HG03439 (cell line): ENCODE results near the gene ZNF783.
"Not testable (repeated sequence)": the region's sequence is repeated elsewhere in the genome, so short reads cannot be mapped to it uniquely, and the experiment has no call there.

Experiments used
- ATAC-seq: cut with Tn5 transposase; IDR thresholded peaks from one replicate; pipeline ENCODE4 v1.9.1; 2021; ENCODE audit warnings: mild to moderate bottlenecking, moderate library complexity; ENCODE audit not compliant: unreplicated experiment

Gene ZNF783

DNA sequence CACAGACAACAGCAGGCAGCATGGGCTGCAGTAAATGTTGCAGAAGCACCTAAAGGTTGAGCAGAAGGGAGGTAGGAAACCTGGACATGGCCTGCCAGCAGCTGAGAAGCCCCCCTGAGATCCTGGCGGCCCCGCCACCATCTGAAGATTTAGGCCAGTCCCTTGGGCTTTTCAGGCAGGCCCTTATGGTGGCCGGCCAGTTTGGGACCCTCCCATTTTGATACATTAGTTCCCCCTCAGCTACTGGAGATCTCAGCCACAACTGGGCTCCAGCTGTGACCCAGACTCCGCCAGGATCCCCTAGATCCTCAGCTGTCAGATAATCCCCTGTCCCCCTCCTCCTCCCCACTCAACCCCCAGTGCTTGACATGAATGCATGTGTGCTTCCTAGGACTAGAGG, 34.4 kb downstream of the ZNF783 start:
- ATAC-seq = no peak

DNA sequence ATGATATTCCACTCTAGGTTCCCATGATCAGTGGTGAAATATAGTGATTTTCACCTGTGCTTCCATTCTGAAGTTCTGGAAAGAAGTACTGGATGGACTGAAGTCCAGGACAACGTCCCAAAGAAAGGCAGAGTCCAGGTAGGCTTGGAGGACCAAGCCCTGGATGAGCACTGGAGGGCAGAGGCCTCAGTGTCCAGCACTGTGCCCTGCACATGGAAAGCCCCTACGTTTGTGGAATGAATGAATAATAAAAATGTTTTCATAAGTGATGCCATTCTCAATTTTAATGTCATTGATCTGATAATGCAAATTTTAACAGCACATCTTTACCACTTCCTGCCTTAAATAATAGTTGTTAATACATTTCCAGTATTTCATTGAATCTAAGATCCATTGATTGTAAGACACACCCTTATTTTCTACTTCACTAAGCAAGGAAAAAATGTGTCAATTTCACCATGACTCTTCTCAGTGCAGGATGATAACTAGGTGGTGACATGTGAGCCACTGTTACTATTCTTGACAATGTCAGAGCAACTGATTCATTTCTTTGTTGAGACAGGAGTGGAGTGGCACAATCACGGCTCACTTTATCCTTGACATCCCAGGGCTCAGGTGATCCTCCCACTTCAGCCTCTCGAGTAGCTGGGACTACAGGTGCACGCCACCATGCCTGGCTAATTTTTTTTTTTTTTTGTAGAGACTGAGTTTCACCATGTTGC, 35.2 kb downstream of the ZNF783 start:
- ATAC-seq = no peak

DNA sequence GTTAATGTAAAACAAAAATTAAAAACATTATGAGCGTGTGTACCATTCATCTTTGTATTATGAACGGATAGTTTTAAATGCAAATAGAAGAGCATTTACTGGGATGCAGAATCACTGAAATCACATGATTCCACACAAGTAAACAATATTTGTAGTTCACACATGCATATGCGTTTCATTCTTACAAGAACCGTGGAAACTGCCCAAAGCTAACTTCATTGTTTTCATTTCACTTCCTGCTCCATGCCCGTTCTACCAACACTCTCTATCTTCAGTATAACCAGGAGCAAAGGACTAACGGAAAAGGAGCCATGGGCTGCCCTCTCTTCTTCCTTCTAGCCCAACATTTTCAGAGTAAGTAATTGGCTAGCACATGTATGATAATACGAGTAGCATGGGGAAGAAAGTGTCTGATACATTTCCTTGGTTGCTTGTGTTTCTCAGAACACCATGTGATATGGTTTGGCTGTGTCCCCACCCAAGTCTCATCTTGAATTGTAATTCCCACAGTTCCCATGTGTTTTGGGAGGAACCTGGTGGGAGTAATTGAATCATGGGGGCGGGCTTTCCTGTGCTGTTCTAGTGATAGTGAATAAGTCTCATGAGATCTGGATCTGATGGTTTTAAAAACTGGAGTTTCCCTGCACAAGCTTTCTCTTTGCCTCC, 38.8 kb downstream of the ZNF783 start:
- no peak for ATAC-seq

DNA sequence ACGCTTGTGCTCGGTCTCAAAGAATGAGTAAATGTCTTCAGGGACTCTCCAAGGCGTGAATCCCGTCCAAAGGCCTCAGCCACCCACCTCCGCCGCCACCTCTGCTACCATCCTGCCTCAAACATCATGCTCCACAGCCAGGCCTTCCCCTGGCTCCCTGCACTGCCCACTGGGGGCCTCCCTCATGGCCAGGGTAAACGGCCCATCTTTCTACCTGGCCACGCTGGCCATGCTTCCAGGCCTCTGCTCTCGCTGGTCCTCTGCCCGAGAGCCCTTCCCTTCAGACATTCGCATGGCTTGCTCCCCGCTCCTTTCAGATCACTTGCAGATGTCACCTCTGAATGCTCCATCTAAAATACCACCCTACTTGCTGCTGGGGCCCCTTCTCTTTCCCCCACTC, 40.2 kb downstream of the ZNF783 start:
- ATAC-seq = no peak

DNA sequence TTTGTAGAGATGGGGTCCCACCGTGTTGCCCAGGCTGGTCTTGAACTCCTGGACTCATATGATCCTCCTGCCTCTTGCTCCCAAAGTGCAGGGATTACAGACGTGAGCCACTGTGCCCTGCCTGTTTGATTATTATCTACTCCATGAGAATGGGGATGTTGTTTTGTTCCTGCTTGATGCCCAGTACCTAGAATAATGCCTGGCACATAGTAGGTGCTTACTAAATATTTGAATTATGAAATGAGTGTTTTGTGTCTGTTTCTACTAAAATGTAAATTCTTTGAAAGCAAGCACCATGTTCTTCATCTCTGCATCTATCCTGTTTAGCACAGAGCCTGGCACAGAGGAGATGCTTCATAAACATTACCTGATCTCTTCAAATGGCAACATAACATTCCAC, 40.9 kb downstream of the ZNF783 start:
- ATAC-seq = no peak

DNA sequence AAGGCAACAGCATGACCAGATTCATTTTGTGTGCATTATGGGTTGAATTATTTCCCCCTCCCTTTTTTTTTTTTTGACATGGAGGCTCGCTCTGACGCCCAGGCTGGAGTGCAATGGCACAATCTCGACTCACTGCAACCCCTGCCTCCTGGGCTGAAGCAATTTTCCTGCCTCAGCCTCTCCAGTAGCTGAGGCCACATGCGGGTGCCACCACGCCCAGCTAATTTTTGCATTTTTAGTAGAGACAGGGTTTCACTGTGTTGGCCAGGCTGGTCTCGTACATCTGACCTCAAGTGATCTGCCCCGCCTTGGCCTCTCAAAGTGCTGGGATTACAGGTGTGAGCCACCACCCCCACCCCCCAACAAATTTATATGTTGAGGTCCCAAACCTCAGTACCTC, 42.0 kb downstream of the ZNF783 start:
- ATAC-seq = no peak

DNA sequence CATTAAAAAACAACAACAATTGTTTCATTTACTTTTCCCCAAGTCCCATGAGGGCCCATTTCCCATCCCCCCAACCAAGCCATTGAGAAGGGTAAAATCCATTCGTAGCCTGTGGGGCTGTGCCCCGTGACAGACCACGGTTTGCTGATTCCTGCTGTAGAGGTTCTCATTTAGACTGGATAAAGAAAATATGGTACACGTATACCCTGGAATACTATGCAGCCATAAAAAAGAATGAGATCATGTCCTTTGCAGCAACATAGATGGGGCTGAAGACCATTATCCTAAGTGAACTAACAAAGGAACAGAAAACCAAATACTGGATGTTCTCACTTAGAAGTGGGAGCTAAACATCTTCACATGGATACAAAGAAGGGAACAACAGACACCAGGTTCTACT, 44.9 kb downstream of the ZNF783 start:
- ATAC-seq = no peak

DNA sequence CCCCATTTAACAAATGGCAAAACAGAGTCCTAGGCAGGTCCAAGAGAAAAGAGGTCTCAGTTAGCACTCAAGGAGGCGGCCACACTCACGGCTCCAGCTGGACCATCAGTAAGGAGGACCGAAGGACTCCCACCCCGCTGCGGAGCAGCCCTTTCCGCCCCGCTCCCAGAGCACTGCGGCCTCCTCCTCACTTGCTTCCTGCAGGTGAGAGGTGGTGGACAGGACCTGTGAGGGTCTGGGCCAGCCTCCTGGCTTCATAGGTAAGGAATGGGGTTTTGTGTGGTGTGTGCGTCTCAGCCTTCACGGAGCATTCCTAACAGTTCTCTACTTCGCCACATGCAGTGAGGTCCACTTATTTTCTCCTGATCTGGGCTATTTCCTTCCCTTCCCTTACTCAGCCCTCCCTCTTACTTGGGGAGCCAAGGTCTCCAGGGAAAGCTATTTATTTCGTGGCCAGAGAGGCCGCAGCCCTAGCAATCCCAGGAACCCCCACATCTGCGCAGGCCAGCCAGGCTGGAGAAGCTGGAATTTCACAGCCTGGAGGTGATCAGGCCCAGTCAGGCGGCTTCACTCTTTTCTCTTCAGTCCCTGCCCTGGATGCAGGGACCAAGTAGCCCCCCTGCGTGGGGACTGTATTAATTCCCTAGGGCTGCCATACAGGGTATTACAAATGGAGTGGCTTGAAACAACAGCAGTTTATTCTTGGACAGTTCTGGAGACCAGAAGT, 45.9 kb downstream of the ZNF783 start:
- no peak for ATAC-seq

DNA sequence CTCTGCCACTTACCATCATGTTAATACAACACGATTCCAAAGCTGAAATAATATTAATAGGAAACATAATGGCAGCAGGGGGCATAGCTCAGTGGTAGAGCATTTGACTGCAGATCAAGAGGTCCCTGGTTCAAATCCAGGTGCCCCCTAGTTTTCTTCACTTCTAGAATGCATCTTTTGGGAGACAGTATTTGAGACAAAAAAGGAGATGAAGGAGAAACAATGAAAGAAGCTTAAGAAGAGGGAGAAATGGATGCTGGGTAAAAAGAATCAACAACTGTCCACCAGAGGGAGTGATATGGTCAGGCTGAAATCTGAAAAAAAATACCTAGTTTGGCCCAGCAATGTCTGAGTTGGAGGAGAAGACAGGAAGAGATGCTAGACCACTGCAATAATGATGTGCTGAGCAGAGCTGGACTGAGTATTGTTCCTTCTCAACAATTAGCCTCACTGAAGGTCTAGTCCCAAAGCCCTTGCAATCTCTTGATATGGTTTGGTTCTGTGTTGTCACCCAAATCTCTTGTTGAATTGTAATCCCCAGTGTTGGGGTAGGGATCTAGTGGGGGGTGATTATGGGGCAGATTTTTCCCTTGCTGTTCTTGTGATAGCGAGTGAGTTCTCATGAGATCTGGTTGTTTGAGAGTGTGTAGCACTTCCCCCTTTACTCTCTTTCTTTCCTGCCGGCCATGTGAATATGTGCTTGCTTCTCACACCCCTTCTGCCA, 48.3 kb downstream of the ZNF783 start:
- ATAC-seq = no peak

DNA sequence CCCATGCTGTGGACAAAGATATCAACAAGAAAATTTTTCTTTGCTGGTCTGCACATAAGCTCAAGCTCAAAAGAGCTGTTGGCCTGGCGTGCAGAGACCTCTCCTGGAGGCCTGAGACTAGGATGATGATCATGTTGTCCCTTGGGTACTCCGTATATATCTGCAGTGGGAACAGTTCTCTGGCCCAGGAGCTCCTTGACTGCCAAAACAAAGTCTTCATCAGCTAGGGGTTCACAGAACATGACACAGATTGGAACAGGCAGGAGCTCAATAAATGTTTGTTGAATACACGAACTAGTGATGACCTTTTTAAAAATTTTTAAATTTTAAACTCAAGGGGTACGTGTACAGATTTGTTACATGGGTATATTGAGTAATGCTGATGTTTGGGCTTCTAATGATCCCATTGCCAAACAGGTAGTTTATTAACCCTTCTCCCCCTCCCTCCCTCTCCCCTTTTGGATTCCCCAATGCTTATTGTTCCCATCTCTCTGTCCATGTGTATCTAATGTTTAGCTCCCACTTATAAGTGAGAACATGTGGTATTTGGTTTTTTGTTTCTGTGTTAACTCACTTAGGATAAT, 49.1 kb downstream of the ZNF783 start:
- ATAC-seq = no peak

DNA sequence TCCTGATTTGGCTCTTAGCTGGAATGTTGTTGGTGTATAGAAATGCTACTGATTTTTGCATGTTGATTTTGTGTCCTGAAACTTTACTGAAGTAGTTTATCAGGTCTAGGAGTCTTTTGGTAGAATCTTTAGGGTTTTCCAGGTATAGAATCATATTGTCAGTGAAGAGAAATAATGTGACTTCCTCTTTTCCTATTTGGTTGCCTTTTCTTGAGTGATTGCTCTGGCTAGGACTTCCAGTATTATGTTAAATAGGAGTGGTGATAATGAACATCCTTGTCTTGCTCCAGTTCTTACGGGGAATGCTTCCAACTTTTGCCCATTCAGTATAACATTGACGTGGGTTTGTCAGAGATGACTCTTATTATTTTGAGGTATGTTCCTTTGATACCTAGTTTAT, 52.0 kb downstream of the ZNF783 start:
- no peak for ATAC-seq

DNA sequence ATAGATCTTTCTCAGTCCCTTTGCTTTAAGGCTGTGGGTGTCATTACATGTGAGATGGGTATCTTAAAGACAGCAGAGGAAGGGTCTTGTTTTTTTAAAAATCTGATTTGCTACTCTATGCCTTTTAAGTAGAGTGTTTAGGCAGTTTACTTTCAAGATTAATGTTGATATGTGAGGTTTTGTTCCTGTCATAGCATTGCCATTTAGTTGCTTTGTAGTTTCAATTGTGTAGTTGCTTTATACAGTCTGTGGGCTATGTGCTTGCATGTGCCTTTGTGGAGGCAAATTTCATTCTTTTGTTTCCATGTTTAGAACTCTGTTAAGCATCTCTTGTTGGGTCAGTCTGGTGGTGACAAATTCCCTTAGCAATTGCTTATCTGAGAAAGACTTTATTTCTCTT, 54.6 kb downstream of the ZNF783 start:
- no peak for ATAC-seq

DNA sequence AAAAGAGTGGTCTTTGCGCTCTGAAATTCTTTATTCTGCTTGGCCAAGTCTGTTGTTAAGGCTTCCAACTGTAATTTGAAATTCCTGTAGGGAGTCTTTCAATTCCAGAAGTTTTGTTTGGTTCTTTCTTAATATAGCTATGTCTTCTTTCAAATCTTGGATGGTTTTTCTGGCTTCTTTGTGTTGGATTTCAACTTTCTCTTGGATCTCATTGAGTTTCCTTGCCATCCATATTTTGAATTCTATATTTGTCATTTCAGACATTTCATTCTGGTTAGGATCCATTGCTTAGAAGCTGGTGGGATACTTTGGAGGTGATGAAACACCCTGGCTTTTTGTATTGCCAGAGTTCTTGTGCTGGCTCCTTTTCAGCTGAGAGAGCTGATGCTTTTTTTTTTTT, 55.5 kb downstream of the ZNF783 start:
- ATAC-seq = no peak

DNA sequence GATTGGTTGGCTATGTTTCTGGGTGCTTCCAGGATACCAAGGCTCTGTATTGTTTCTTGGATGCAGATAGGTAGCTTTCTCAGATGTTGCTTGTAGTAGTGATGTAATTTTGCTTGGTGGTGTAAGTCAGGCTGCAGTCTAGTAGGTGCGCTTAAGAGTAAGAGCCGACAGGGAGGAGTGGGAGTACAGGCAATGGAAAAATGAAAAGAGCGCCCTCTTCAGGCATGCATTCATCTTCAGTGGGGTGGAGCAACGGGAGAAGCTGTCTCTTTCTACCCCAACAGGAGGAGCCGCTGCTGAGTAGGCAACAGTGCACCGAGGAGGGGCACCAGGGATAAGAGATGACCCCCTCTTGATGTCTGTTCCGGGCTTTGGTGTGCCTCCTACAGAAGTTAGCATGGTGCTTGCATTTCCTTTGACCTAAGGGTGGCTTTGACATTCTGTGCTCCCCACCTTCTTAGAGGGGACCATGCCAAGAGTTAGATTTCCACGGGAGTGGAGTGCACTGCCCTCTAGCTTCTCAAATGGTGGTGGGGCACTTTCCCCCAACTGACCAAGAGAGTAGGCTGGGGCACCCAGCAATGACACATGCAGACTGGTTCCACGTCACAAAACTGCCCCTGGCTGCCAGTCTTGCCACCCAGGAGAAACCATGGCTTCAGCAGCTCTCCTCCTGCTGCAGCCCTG, 56.1 kb downstream of the ZNF783 start:
- no peak for ATAC-seq

DNA sequence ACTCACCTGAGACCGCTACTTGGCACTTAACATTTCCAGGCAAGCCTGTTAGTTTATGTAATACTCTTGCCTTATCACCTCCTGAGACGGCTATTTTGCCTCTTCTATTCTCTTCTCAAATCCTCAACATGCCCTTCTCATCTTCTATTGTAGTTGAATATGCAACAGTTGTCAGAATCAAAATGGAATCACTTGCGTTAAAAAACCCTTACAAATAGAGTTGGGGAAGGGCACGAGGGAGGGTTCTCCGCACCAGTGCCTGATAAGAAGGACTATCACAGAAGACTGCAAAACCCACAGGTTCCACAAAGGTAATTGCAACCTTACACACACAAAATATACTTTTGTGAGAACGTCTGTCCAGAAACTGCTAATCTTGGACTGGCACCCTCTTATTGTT, 57.4 kb downstream of the ZNF783 start:
- no peak for ATAC-seq

DNA sequence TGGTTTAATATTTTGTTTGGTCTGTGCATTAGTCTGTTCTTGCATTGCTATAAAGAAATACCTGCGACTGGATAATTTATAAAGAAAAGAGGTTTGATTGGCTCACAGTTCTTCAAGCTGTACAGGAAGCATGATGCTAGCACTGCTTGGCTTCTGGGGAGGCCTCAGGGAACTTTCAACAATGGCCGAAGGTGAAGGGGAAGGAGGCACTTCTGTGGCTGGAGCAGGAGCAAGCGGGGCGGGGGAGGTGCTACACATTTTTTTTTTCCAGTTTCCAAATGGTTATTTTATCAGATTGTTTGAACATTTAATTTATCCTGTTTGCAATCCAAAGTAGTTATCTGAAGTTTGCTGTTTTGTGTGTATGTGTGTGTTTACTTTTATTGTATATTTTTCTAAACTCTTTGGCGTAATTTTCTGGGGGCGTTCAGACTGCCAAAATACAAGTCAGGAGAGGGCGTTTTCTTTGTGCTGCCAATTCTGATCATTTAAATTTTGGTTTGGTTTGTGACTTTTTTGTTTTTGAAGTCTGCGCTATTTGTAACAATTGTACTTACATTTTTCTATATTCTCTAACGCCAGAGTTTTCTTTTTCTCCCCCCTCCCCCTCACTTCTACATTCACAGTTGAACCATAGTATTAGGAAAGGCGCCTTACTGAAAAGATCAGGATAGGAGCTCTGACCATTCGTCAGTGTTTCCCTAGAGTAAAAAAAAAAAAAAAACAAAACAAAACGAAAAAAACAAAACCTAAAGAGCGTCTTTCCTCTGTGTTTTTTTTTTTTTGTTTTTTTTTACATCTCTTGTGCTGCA, 58.5 kb downstream of the ZNF783 start:
- no peak for ATAC-seq

DNA sequence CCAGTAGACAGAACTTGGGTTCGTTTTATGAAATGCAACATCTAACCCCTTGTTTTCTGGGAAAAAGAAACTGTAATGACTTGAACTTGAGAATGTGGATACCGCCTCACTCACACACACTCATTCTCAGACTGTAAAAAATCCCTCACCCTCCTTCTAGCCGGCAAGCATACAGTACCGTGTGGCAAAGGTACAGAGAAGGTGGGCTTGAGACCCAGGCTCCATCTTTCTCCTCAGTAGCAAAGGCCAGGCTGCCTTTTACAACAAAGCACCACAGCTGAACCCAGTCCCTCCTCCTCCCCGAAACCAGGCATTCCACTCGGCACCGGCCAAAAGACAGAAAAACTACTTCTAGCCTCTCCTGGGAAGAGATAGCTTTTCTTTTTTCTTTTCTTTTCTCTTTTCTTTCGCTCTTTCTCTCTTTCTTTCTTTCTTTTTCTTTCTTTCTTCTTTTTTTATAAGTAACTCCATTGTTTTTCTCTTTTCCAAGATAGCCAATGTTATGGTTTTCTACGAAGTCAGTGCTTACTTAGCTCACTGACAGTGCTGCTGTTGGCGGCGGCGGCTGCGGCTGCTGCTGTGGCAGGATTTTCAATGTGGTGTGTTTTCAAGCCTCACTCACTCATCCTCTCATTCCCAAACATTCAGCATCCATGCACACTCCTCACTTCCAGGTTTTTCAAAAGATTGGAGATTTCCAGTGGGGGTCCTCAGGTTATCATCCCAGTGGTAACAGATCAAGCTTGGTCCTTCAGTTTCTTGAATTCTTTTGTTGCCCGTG, 59.3 kb downstream of the ZNF783 start:
- ATAC-seq = not testable (repeated sequence)

DNA sequence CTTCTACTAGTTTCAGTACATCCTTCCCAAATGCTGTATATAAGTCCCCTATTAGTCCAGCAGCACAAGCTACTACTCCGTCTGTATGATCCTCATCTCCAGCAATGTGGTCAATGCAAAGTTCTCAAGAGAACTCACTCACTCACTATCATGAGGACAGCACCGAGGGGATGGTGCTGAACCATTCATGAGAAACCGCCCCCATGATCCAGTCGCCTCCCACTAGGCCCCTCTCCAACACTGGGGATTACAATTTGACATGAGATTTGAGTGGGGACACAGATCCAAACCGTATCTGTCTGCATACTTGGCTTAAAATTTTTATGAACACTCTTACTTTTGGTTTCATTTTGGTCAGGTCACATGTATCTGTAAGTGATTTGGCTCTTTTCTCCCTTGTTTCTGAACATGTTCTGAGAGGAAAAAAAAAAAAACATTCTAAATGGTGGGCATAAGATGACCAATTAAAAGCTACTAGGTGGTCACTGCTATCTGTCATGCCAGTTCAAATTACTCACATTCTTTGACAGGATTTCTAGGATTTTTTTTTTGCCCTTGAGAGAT, 60.1 kb downstream of the ZNF783 start:
- no peak for ATAC-seq

DNA sequence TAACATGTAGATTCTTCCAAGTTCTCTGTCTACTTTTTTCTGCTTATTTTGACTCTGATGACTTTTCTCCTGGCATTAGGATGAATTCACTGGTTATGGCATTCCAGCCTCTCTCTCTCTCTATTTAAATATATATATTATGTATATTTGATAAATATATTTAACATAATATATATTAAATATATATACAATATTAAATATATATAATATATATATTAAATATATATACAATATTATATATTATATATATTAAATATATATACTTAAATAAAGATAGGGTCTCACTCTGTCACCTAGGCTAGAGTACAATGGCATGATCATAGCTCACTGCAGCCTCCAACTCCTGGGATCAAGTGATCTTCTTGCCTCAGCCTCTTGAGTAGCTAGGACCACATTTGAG, 60.7 kb downstream of the ZNF783 start:
- ATAC-seq = no peak
